ENCODE data around the gene CCDC190.

Gene CCDC190

GRCh38 chr1:162892906-162893611, 32.1 kb upstream of the CCDC190 start:
- no peak overlapping the region for H3K4me3 ChIP-seq (ENCODE audit: low read depth, low read length)
- no peak for TF ChIP-seq CTCF (IDR thresholded peaks at IDR 0.05; ENCODE audit: low read depth, low read length)
- no peak for DNase-seq (ENCODE audit: low read depth, low spot score)
- in situ Hi-C loops (cut with HindIII; ENCODE audit: low sequenced_read_pairs) = no loop called here

GRCh38 chr1:162889989-162890388, 29.0 kb upstream of the CCDC190 start:
- in situ Hi-C loops (cut with HindIII; ENCODE audit: low sequenced_read_pairs) = no loop called here
- H3K4me3 ChIP-seq (ENCODE audit: low read depth, low read length) = no peak overlapping the region
- no peak for DNase-seq (ENCODE audit: low read depth, low spot score)
- no peak for TF ChIP-seq CTCF (IDR thresholded peaks at IDR 0.05; ENCODE audit: low read depth, low read length)

- no peak for DNase-seq (ENCODE audit: low read depth, low spot score)
- in situ Hi-C loops (cut with HindIII; ENCODE audit: low sequenced_read_pairs) = no loop called here
- TF ChIP-seq CTCF (IDR thresholded peaks at IDR 0.05; ENCODE audit: low read depth, low read length) = no peak
- no peak overlapping the region for H3K4me3 ChIP-seq (ENCODE audit: low read depth, low read length)
Observed at GRCh38 chr1:162886705-162887104, 25.7 kb upstream of the CCDC190 start.

- TF ChIP-seq CTCF (IDR thresholded peaks at IDR 0.05; ENCODE audit: low read depth, low read length) = no peak
- no peak overlapping the region for H3K4me3 ChIP-seq (ENCODE audit: low read depth, low read length)
- DNase-seq (ENCODE audit: low read depth, low spot score) = no peak
- in situ Hi-C loops (cut with HindIII; ENCODE audit: low sequenced_read_pairs) = no loop called here
Observed at GRCh38 chr1:162885265-162885664, 24.3 kb upstream of the CCDC190 start.

- no peak overlapping the region for H3K4me3 ChIP-seq (ENCODE audit: low read depth, low read length)
- DNase-seq (ENCODE audit: low read depth, low spot score) = no peak
- in situ Hi-C loops (cut with HindIII; ENCODE audit: low sequenced_read_pairs) = no loop called here
- no peak for TF ChIP-seq CTCF (IDR thresholded peaks at IDR 0.05; ENCODE audit: low read depth, low read length)
Observed at GRCh38 chr1:162884831-162885230, 23.9 kb upstream of the CCDC190 start.

- in situ Hi-C loops (cut with HindIII; ENCODE audit: low sequenced_read_pairs) = no loop called here
- TF ChIP-seq CTCF (IDR thresholded peaks at IDR 0.05; ENCODE audit: low read depth, low read length) = no peak
- H3K4me3 ChIP-seq (ENCODE audit: low read depth, low read length) = no peak overlapping the region
- DNase-seq (ENCODE audit: low read depth, low spot score) = no peak
Observed at GRCh38 chr1:162882248-162882674, 21.3 kb upstream of the CCDC190 start.
